Measurements from ENCODE around the gene COL26A1. TPM values are rescaled to one million over a fixed set of nuclear protein-coding genes. Genes with fewer than 3 reads are reported as not detected.

COL26A1 gene
- total and polyA plus RNA-seq, 2 of the 4 experiments (the other 2 are of a cell fraction) = not detected

DNA sequence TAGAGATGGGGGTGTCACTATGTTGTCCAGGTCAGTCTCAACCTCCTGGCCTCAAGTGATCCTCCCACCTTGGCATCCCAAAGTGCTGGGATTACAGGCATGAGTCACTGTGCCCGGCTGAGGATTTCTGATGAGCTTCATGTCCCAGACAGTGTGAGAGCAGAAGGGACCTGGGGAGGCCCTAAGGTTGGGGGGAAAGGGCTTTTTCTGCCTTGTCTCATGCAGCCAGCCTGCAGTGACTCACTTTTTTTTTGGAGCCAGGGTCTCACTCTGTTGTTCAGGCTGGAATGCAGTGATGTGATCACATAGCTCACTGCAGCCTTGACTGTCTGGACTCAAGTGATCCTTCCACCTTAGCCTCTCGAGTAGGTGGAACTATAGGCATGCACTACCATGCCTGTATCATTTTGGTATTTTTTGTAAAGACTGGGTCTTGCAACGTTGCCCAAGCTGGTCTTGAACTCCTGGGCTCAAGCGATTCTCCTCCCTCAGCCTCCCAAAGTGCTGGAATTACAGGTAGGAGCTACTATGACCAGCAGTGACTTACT is 14.6 kb downstream of the COL26A1 start:
- WGBS, 2 experiments (ENCODE audit: extremely low coverage in 2 of 2, insufficient read length in 1 of 2) = no CpG with 5 or more reads among the region's 4 CpGs

More for the DNA sequence above, 14.6 kb downstream of the COL26A1 start:
- no peak overlapping the region for H4K5ac ChIP-seq (ENCODE audit: low read depth, low read length)
- H2AK9ac ChIP-seq (replicated peaks; ENCODE audit: low read depth, low read length, poor library complexity) = no peak overlapping the region
- ATAC-seq (ENCODE audit: low read depth) (no peak; the same call in 1 of the 2 replicates), DNase-seq (no peak)
- H4K8ac ChIP-seq (ENCODE audit: low read depth in 2 of 2, low read length in 2 of 2) = no peak overlapping the region
- H3K23ac ChIP-seq (ENCODE audit: low read depth, low read length) = no peak overlapping the region
- H3K9ac ChIP-seq (ENCODE audit: low read depth, low read length) = no peak overlapping the region
- H3K18ac ChIP-seq (ENCODE audit: low read depth, low read length) = no peak overlapping the region
- no peak overlapping the region for H2BK5ac ChIP-seq (ENCODE audit: low read depth, low read length, poor library complexity, severe bottlenecking)
- H3K27ac ChIP-seq (ENCODE audit: insufficient read depth, low read length) = no peak overlapping the region
- in situ Hi-C loops (cut with MboI; ENCODE audit: low sequenced_read_pairs) (no loop called here), intact Hi-C loops (cut with micrococcal nuclease) (no loop called here), dilution Hi-C loops (cut with HindIII; ENCODE audit: low sequenced_read_pairs, unreplicated experiment) (no loop called here)
- H2AFZ ChIP-seq (replicated peaks; ENCODE audit: low read length, poor library complexity) = no peak overlapping the region
- no peak overlapping the region for H3K56ac ChIP-seq (ENCODE audit: extremely low read depth, insufficient read depth, low read length)
- no peak overlapping the region for H3K4me2 ChIP-seq (ENCODE audit: low read depth, low read length)
- ChIA-PET POLR2A (ENCODE audit: unreplicated experiment) (no interaction called here), CTCF (interaction anchor here (1.1 kb wide), 1 partner anchor 12 kb away, joined by 3 read pairs; no protein-coding TSS in a partner anchor)
- H3K9me1 ChIP-seq (ENCODE audit: insufficient read depth, low read length) = no peaks in the 10 kb centered on the region
- no peak overlapping the region for H2BK15ac ChIP-seq (ENCODE audit: low read depth, low read length)
- H3K79me1 ChIP-seq (ENCODE audit: low read depth in 1 of 2, low read length in 2 of 2) = no peaks in the 10 kb centered on the region
- no peak for TF ChIP-seq POLR2A (IDR thresholded peaks at IDR 0.05; ENCODE audit: low read depth, low read length)
- TF ChIP-seq CHD1 (IDR thresholded peaks at IDR 0.05; ENCODE audit: low read depth, low read length) = no peak
- no peak for TF ChIP-seq MAZ (IDR thresholded peaks at IDR 0.05; ENCODE audit: borderline replicate concordance, low read depth, low read length)
- no peak overlapping the region for H3K4ac ChIP-seq (ENCODE audit: low read depth, low read length)
- no peak overlapping the region for H3K14ac ChIP-seq (replicated peaks; ENCODE audit: low read depth, low read length)
- H3K9me3 ChIP-seq (ENCODE audit: control insufficient read depth, insufficient read depth, low read length) = peaks cover 2% of the 10 kb centered on the region; the same call in 1 of the 2 replicates
- no peak overlapping the region for H4K91ac ChIP-seq (ENCODE audit: insufficient read depth, low read depth, low read length)
- H2BK20ac ChIP-seq (ENCODE audit: low read depth, low read length) = no peak overlapping the region
- peaks cover 2% of the 10 kb centered on the region; the same call in 1 of the 2 replicates for H3K4me1 ChIP-seq (ENCODE audit: control insufficient read depth, insufficient read depth, low read length)
- no peaks in the 10 kb centered on the region for H3K36me3 ChIP-seq (ENCODE audit: control insufficient read depth, insufficient read depth, low read length)
- H4K20me1 ChIP-seq (ENCODE audit: insufficient read depth, low read length) = no peaks in the 10 kb centered on the region
- BruUV-seq (replicated peaks) = no TSS peak
- peaks cover 53% of the 10 kb centered on the region for H3K27me3 ChIP-seq (ENCODE audit: control insufficient read depth, insufficient read depth, low read length)
- no peak overlapping the region for H2BK120ac ChIP-seq (ENCODE audit: low read depth, low read length)
- H3K4me3 ChIP-seq (ENCODE audit: insufficient read depth, low read depth, low read length) = no peak overlapping the region
- H2AK5ac ChIP-seq (ENCODE audit: low read depth, low read length) = no peak overlapping the region
